ENCODE data around the gene BCR.

BCR gene

GRCh38 chr22:23140385-23140784 lies 39.9 kb upstream of the BCR start:
- H3K9me3 ChIP-seq (ENCODE audit: control insufficient read depth, low read length) = no peaks in the 10 kb centered on the region
- H3K4me3 ChIP-seq (ENCODE audit: insufficient read depth, low read depth, low read length) = no peak overlapping the region
- peaks cover 11% of the 10 kb centered on the region for H3K4me1 ChIP-seq (ENCODE audit: control insufficient read depth, insufficient read depth, low read length)
- H3K36me3 ChIP-seq (ENCODE audit: control insufficient read depth, insufficient read depth, low read length) = no peaks in the 10 kb centered on the region
- no peak overlapping the region for H3K27ac ChIP-seq (ENCODE audit: insufficient read depth, low read depth, low read length, poor library complexity, severe bottlenecking)
- no peaks in the 10 kb centered on the region for H3K27me3 ChIP-seq (ENCODE audit: control insufficient read depth, insufficient read depth, low read length, poor library complexity, severe bottlenecking)

- 90 to 93% methylated on average over 9 of the region's 9 CpGs for WGBS, 2 experiments
- Histone ChIP-seq H3K4me1 (ENCODE audit: control insufficient read depth, insufficient read depth, low read length) (peaks cover 18% of the 10 kb centered on the region), H3K36me3 (ENCODE audit: control insufficient read depth, insufficient read depth, low read length) (no peaks in the 10 kb centered on the region), H3K4me3 (ENCODE audit: insufficient read depth, low read depth, low read length) (no peak overlapping the region), H3K9me3 (ENCODE audit: control insufficient read depth, low read length) (no peaks in the 10 kb centered on the region), H3K27ac (ENCODE audit: insufficient read depth, low read depth, low read length, poor library complexity, severe bottlenecking) (peak overlapping the region; percentile 81), H3K27me3 (ENCODE audit: control insufficient read depth, insufficient read depth, low read length, poor library complexity, severe bottlenecking) (no peaks in the 10 kb centered on the region)
Measured at GRCh38 chr22:23142546-23143105, 37.7 kb upstream of the BCR start.

GRCh38 chr22:23143119-23143518 lies 37.2 kb upstream of the BCR start:
- Histone ChIP-seq H3K27ac (ENCODE audit: insufficient read depth, low read depth, low read length, poor library complexity, severe bottlenecking) (no peak overlapping the region), H3K4me1 (ENCODE audit: control insufficient read depth, insufficient read depth, low read length) (peaks cover 18% of the 10 kb centered on the region), H3K36me3 (ENCODE audit: control insufficient read depth, insufficient read depth, low read length) (no peaks in the 10 kb centered on the region), H3K27me3 (ENCODE audit: control insufficient read depth, insufficient read depth, low read length, poor library complexity, severe bottlenecking) (no peaks in the 10 kb centered on the region), H3K9me3 (ENCODE audit: control insufficient read depth, low read length) (no peaks in the 10 kb centered on the region), H3K4me3 (ENCODE audit: insufficient read depth, low read depth, low read length) (no peak overlapping the region)
- WGBS, 2 experiments = 86 to 100% methylated on average over 1 of the region's 1 CpG

- no peaks in the 10 kb centered on the region for H3K27me3 ChIP-seq (ENCODE audit: control insufficient read depth, insufficient read depth, low read length, poor library complexity, severe bottlenecking)
- H3K27ac ChIP-seq (ENCODE audit: insufficient read depth, low read depth, low read length, poor library complexity, severe bottlenecking) = no peak overlapping the region
- H3K36me3 ChIP-seq (ENCODE audit: control insufficient read depth, insufficient read depth, low read length) = no peaks in the 10 kb centered on the region
- H3K4me1 ChIP-seq (ENCODE audit: control insufficient read depth, insufficient read depth, low read length) = peaks cover 18% of the 10 kb centered on the region
- no peak overlapping the region for H3K4me3 ChIP-seq (ENCODE audit: insufficient read depth, low read depth, low read length)
- no peaks in the 10 kb centered on the region for H3K9me3 ChIP-seq (ENCODE audit: control insufficient read depth, low read length)
- WGBS, 2 experiments = 82 to 94% methylated on average over 2 to 4 of the region's 4 CpGs
Measured at GRCh38 chr22:23144432-23144831, 35.9 kb upstream of the BCR start.

GRCh38 chr22:23144932-23145877 lies 35.1 kb upstream of the BCR start, which contains the start of gene RAB36:
TSS of gene RAB36 (plus strand) at chr22:23145477. CDS start at chr22:23146617, 1,140 bp downstream.
- H3K36me3 ChIP-seq (ENCODE audit: control insufficient read depth, insufficient read depth, low read length) = peaks cover 3% of the 10 kb centered on the region
- H3K27ac ChIP-seq (ENCODE audit: insufficient read depth, low read depth, low read length, poor library complexity, severe bottlenecking) = peak within 1 kb of the TSS; percentile 38
- H3K4me1 ChIP-seq (ENCODE audit: control insufficient read depth, insufficient read depth, low read length) = peaks cover 23% of the 10 kb centered on the region
- H3K27me3 ChIP-seq (ENCODE audit: control insufficient read depth, insufficient read depth, low read length, poor library complexity, severe bottlenecking) = no peaks in the 10 kb centered on the region
- WGBS, 2 experiments = 8 to 9% methylated on average over 62 of the region's 62 CpGs
- no peaks in the 10 kb centered on the region for H3K9me3 ChIP-seq (ENCODE audit: control insufficient read depth, low read length)
- peak within 1 kb of the TSS; percentile 51 for H3K4me3 ChIP-seq (ENCODE audit: insufficient read depth, low read depth, low read length)

- Histone ChIP-seq H3K4me3 (ENCODE audit: insufficient read depth, low read depth, low read length) (peak overlapping the region; percentile 51), H3K27ac (ENCODE audit: insufficient read depth, low read depth, low read length, poor library complexity, severe bottlenecking) (peak overlapping the region; percentile 38), H3K27me3 (ENCODE audit: control insufficient read depth, insufficient read depth, low read length, poor library complexity, severe bottlenecking) (no peaks in the 10 kb centered on the region), H3K36me3 (ENCODE audit: control insufficient read depth, insufficient read depth, low read length) (peaks cover 3% of the 10 kb centered on the region), H3K4me1 (ENCODE audit: control insufficient read depth, insufficient read depth, low read length) (peaks cover 23% of the 10 kb centered on the region), H3K9me3 (ENCODE audit: control insufficient read depth, low read length) (no peaks in the 10 kb centered on the region)
- WGBS, 2 experiments = 74 to 75% methylated on average over 2 of the region's 2 CpGs
Measured at GRCh38 chr22:23145878-23146470, 34.3 kb upstream of the BCR start.

- H3K4me3 ChIP-seq (ENCODE audit: insufficient read depth, low read depth, low read length) = no peak overlapping the region
- 88 to 89% methylated on average over 8 of the region's 8 CpGs for WGBS, 2 experiments
Measured at GRCh38 chr22:23146478-23147205, 33.7 kb upstream of the BCR start.

GRCh38 chr22:23147617-23148387 lies 32.5 kb upstream of the BCR start:
- Histone ChIP-seq H3K4me3 (ENCODE audit: insufficient read depth, low read depth, low read length) (no peak overlapping the region), H3K4me1 (ENCODE audit: control insufficient read depth, insufficient read depth, low read length) (peaks cover 13% of the 10 kb centered on the region), H3K27me3 (ENCODE audit: control insufficient read depth, insufficient read depth, low read length, poor library complexity, severe bottlenecking) (no peaks in the 10 kb centered on the region), H3K27ac (ENCODE audit: insufficient read depth, low read depth, low read length, poor library complexity, severe bottlenecking) (no peak overlapping the region), H3K36me3 (ENCODE audit: control insufficient read depth, insufficient read depth, low read length) (peaks cover 3% of the 10 kb centered on the region), H3K9me3 (ENCODE audit: control insufficient read depth, low read length) (no peaks in the 10 kb centered on the region)
- 91 to 92% methylated on average over 6 of the region's 6 CpGs for WGBS, 2 experiments

More at GRCh38 chr22:23146478-23147205, 33.7 kb upstream of the BCR start:
- Histone ChIP-seq H3K36me3 (ENCODE audit: control insufficient read depth, insufficient read depth, low read length) (peaks cover 3% of the 10 kb centered on the region), H3K27ac (ENCODE audit: insufficient read depth, low read depth, low read length, poor library complexity, severe bottlenecking) (no peak overlapping the region), H3K4me1 (ENCODE audit: control insufficient read depth, insufficient read depth, low read length) (peaks cover 17% of the 10 kb centered on the region), H3K27me3 (ENCODE audit: control insufficient read depth, insufficient read depth, low read length, poor library complexity, severe bottlenecking) (no peaks in the 10 kb centered on the region), H3K9me3 (ENCODE audit: control insufficient read depth, low read length) (no peaks in the 10 kb centered on the region)

GRCh38 chr22:23149743-23150238 lies 30.5 kb upstream of the BCR start:
- no peaks in the 10 kb centered on the region for H3K27me3 ChIP-seq (ENCODE audit: control insufficient read depth, insufficient read depth, low read length, poor library complexity, severe bottlenecking)
- no peak overlapping the region for H3K4me3 ChIP-seq (ENCODE audit: insufficient read depth, low read depth, low read length)
- H3K36me3 ChIP-seq (ENCODE audit: control insufficient read depth, insufficient read depth, low read length) = peaks cover 3% of the 10 kb centered on the region
- H3K27ac ChIP-seq (ENCODE audit: insufficient read depth, low read depth, low read length, poor library complexity, severe bottlenecking) = no peak overlapping the region
- peaks cover 16% of the 10 kb centered on the region for H3K4me1 ChIP-seq (ENCODE audit: control insufficient read depth, insufficient read depth, low read length)
- 81 to 82% methylated on average over 15 of the region's 15 CpGs for WGBS, 2 experiments
- H3K9me3 ChIP-seq (ENCODE audit: control insufficient read depth, low read length) = no peaks in the 10 kb centered on the region

All from ectodermal cell (in vitro differentiated cells).